ENCODE results near the gene C16orf82.

Gene C16orf82

GRCh38 chr16:27088216-27088615 lies 21.5 kb downstream of the C16orf82 start:
- H3K27ac ChIP-seq = no peak overlapping the region
- TF ChIP-seq CTCF (IDR thresholded peaks at IDR 0.05) = no peak
- TF ChIP-seq ZFX (IDR thresholded peaks at IDR 0.05; ENCODE audit: borderline replicate concordance) = no peak

- no peak overlapping the region for H3K27ac ChIP-seq
- TF ChIP-seq ZFX (IDR thresholded peaks at IDR 0.05; ENCODE audit: borderline replicate concordance) = no peak
- TF ChIP-seq CTCF (IDR thresholded peaks at IDR 0.05) = no peak
Observed at GRCh38 chr16:27096375-27096774, 29.6 kb downstream of the C16orf82 start.

GRCh38 chr16:27097800-27098230 lies 31.1 kb downstream of the C16orf82 start:
- no peak for TF ChIP-seq CTCF (IDR thresholded peaks at IDR 0.05)
- TF ChIP-seq ZFX (IDR thresholded peaks at IDR 0.05; ENCODE audit: borderline replicate concordance) = no peak
- no peak overlapping the region for H3K27ac ChIP-seq

- TF ChIP-seq ZFX (IDR thresholded peaks at IDR 0.05; ENCODE audit: borderline replicate concordance) (no peak), CTCF (IDR thresholded peaks at IDR 0.05) (no peak)
- no peak overlapping the region for H3K27ac ChIP-seq
Observed at GRCh38 chr16:27098366-27099049, 31.8 kb downstream of the C16orf82 start.

- TF ChIP-seq CTCF (IDR thresholded peaks at IDR 0.05) (no peak), ZFX (IDR thresholded peaks at IDR 0.05; ENCODE audit: borderline replicate concordance) (no peak)
- H3K27ac ChIP-seq = no peak overlapping the region
Observed at GRCh38 chr16:27102701-27103575, 36.2 kb downstream of the C16orf82 start.

GRCh38 chr16:27103954-27104353 lies 37.2 kb downstream of the C16orf82 start:
- TF ChIP-seq ZFX (IDR thresholded peaks at IDR 0.05; ENCODE audit: borderline replicate concordance) = no peak
- no peak for TF ChIP-seq CTCF (IDR thresholded peaks at IDR 0.05)
- no peak overlapping the region for H3K27ac ChIP-seq

- H3K27ac ChIP-seq = no peak overlapping the region
- TF ChIP-seq ZFX (IDR thresholded peaks at IDR 0.05; ENCODE audit: borderline replicate concordance) (no peak), CTCF (IDR thresholded peaks at IDR 0.05) (no peak)
Observed at GRCh38 chr16:27106305-27106704, 39.6 kb downstream of the C16orf82 start.

Data from 22Rv1 (cell line).